ENCODE measurements around the gene PROS1.
"Not testable (repeated sequence)": the region's sequence is repeated elsewhere in the genome, so short reads cannot be mapped to it uniquely, and the experiment has no call there.

Gene PROS1

GRCh38 chr3:93969443-93969842 is 4.3 kb downstream of the PROS1 start (continued):
- TF ChIP-seq ZBTB10 (tag by site-specific recombination; IDR thresholded peaks at IDR 0.05) (no peak), GLIS2 (tag by site-specific recombination; IDR thresholded peaks at IDR 0.05) (no peak), ZNF335 (tag by site-specific recombination; conservative IDR thresholded peaks at IDR 0.05) (peak; percentile 43; the same call in 1 of the 2 replicates), PATZ1 (tag by site-specific recombination; IDR thresholded peaks at IDR 0.05) (no peak), ZNF2 (tag by site-specific recombination; IDR thresholded peaks at IDR 0.05) (no peak), REST (tag by site-specific recombination; IDR thresholded peaks at IDR 0.05) (no peak), ZNF148 (tag by site-specific recombination; IDR thresholded peaks at IDR 0.05; ENCODE audit: borderline replicate concordance) (no peak), ZNF645 (tag by site-specific recombination; IDR thresholded peaks at IDR 0.05) (no peak), PRDM10 (tag by site-specific recombination; IDR thresholded peaks at IDR 0.05) (no peak), GFI1B (tag by site-specific recombination; IDR thresholded peaks at IDR 0.05) (no peak)

- H3K4me1 ChIP-seq (ENCODE audit: control insufficient read depth, insufficient read depth, low read length); H3K4me3 ChIP-seq (ENCODE audit: low read depth, low read length); POLR2A ChIA-PET; H3K9me3 ChIP-seq (ENCODE audit: control insufficient read depth, insufficient read depth, low read depth, low read length); H3K36me3 ChIP-seq (ENCODE audit: control insufficient read depth in 2 of 2, insufficient read depth in 1 of 2, low read length in 2 of 2); H3K27ac ChIP-seq (ENCODE audit: extremely low read depth, low read depth, low read length): not testable (repeated sequence)
- CTCF ChIA-PET = interaction anchor here (0.6 kb wide), 1 partner anchor 19 kb away, joined by 3 read pairs; no protein-coding TSS in a partner anchor
Measured at GRCh38 chr3:93965106-93965505, 8.6 kb downstream of the PROS1 start.
